ENCODE measurements around the gene PROSER2. TPM values are rescaled to one million over a fixed set of nuclear protein-coding genes. Genes with fewer than 3 reads are reported as not detected.

PROSER2 gene
- total and polyA plus RNA-seq, 9 of the 15 experiments (the other 6 are each of a cell fraction or from before 2014, with no cell fraction given) = 0.62 to 14.8 (median 2.9) TPM

DNA sequence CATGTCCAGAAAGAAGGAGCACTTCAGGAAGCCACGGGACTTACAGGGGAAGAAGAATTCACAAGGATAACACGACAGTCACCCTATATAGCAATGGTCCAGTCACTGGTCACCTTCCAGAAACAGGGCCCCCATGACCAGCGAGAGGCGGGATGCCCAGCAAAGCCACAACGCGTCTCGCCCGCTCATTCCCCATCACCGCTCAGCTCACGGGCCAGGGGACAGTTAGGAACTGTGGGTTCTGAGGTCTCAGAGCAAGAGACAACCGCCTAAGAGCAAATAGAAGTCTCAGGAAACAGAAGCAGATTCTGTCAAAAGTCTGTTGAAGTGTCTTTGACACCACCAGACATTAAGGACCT, 71.9 kb downstream of the PROSER2 start:
- Histone ChIP-seq H2AFZ (ENCODE audit: low read depth, low read length) (0 out of 2 replicates have a peak overlapping the region, but pooled peaks have one; percentile 19), H3K79me2 (ENCODE audit: control insufficient read depth, insufficient read depth, low read length) (peaks cover 87% of the 10 kb centered on the region), H3K27me3 (ENCODE audit: control insufficient read depth in 2 of 2, insufficient read depth in 2 of 2, low read length in 2 of 2) (no peaks in the 10 kb centered on the region), H4K20me1 (replicated peaks; ENCODE audit: control insufficient read depth, insufficient read depth, low read length) (peaks cover 22% of the 10 kb centered on the region), H3K36me3 (ENCODE audit: control insufficient read depth, insufficient read depth, low read length) (peaks cover 26% of the 10 kb centered on the region), H3K9me1 (ENCODE audit: control insufficient read depth, insufficient read depth, low read length) (no peaks in the 10 kb centered on the region), H3K4me1 (replicated peaks in 1 of 2; ENCODE audit: control insufficient read depth in 2 of 2, insufficient read depth in 2 of 2, low read length in 2 of 2) (peaks cover 10 to 36% of the 10 kb centered on the region in 2 experiments), H3K4me3 (peak overlapping the region; percentile 47), H3K9me3 (replicated peaks; ENCODE audit: control insufficient read depth, insufficient read depth, low read depth, low read length) (no peaks in the 10 kb centered on the region), H3K4me2 (ENCODE audit: insufficient read depth, low read length) (peak overlapping the region; percentile 83), H3K27ac (ENCODE audit: extremely low read depth, low read depth, low read length) (peak overlapping the region; percentile 91), H3K9ac (ENCODE audit: insufficient read depth in 1 of 2, low read depth in 2 of 2, low read length in 2 of 2) (peak overlapping the region; percentile 92 to 95)
- CTCF ChIA-PET (ENCODE audit: low intra/inter-chr PET ratio) = no interaction called here
- in situ Hi-C loops (cut with MboI) = no loop called here
- ATAC-seq = peak; percentile 1
- intact Hi-C loops (cut with micrococcal nuclease) = loop anchor here (10.0 kb wide), 2 partner anchors 150 to 280 kb away; partner anchors contain the start of genes UPF2 and USP6NL
- POLR2A ChIA-PET = interaction anchor here (0.6 to 1.5 kb wide), 2 partner anchors 10 to 32 kb away, joined by 3 to 5 read pairs; no protein-coding TSS in a partner anchor
- 63% methylated on average over 8 of the region's 11 CpGs for WGBS (ENCODE audit: insufficient coverage, low coverage, missing lambda C conversion rate)
- TSS peak; percentile 83 for BruUV-seq (replicated peaks)
- no peak for DNase-seq (ENCODE audit: extremely low read depth in 1 of 4, low spot score in 3 of 4)
- FAIRE-seq = no peak
- TF ChIP-seq NFRKB (IDR thresholded peaks at IDR 0.05; ENCODE audit: low read depth) = peak; percentile 42; the same call in 1 of the 2 replicates
- TF ChIP-seq ZC3H8 (IDR thresholded peaks at IDR 0.05) = no peak
- no peak for TF ChIP-seq CBX8 (IDR thresholded peaks at IDR 0.05; ENCODE audit: borderline replicate concordance, extremely low read depth, low read depth, low read length, poor library complexity, severe bottlenecking)
- 0 out of 2 replicates have a peak, but pooled peaks have one; percentile 7 for TF ChIP-seq ZC3H4 (CRISPR knock-in tag; IDR thresholded peaks at IDR 0.05; ENCODE audit: borderline replicate concordance)
- TF ChIP-seq ILK (tag; IDR thresholded peaks at IDR 0.05; ENCODE audit: borderline replicate concordance, low read depth) = no peak
- TF ChIP-seq CHD2 (IDR thresholded peaks at IDR 0.05; ENCODE audit: low read depth, low read length) = no peak
- no peak for TF ChIP-seq PTBP1 (IDR thresholded peaks at IDR 0.05; ENCODE audit: low read depth, low read length)
- 0 out of 2 replicates have a peak, but pooled peaks have one; percentile 9 for TF ChIP-seq NCOA1 (IDR thresholded peaks at IDR 0.05; ENCODE audit: low read depth)
- TF ChIP-seq, protein P1, sequence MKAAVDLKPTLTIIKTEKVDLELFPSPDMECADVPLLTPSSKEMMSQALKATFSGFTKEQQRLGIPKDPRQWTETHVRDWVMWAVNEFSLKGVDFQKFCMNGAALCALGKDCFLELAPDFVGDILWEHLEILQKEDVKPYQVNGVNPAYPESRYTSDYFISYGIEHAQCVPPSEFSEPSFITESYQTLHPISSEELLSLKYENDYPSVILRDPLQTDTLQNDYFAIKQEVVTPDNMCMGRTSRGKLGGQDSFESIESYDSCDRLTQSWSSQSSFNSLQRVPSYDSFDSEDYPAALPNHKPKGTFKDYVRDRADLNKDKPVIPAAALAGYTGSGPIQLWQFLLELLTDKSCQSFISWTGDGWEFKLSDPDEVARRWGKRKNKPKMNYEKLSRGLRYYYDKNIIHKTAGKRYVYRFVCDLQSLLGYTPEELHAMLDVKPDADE (conservative IDR thresholded peaks at IDR 0.05; ENCODE audit: control insufficient read depth, low read depth, low read length) = peak; percentile 34; the same call in 1 of the 2 replicates
- TF ChIP-seq MAFG (tag; conservative IDR thresholded peaks at IDR 0.05) = no peak
- TF ChIP-seq, protein P2, sequence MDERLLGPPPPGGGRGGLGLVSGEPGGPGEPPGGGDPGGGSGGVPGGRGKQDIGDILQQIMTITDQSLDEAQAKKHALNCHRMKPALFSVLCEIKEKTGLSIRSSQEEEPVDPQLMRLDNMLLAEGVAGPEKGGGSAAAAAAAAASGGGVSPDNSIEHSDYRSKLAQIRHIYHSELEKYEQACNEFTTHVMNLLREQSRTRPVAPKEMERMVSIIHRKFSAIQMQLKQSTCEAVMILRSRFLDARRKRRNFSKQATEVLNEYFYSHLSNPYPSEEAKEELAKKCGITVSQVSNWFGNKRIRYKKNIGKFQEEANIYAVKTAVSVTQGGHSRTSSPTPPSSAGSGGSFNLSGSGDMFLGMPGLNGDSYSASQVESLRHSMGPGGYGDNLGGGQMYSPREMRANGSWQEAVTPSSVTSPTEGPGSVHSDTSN (CRISPR knock-in tag; IDR thresholded peaks at IDR 0.05; ENCODE audit: low read depth) = no peak
- TF ChIP-seq, protein P2 (tag; conservative IDR thresholded peaks at IDR 0.05; ENCODE audit: low read depth) = no peak
- no peak for TF ChIP-seq ZSCAN29 (IDR thresholded peaks at IDR 0.05)
- TF ChIP-seq HDAC1 (IDR thresholded peaks at IDR 0.05) = no peak
- no peak for TF ChIP-seq ZNF584 (CRISPR knock-in tag; IDR thresholded peaks at IDR 0.05; ENCODE audit: low read depth)
- TF ChIP-seq CHD1 (IDR thresholded peaks at IDR 0.05; ENCODE audit: low read length) = peak; percentile 39
- TF ChIP-seq GTF2E2 (tag; IDR thresholded peaks at IDR 0.05) = peak; percentile 47; the same call in 1 of the 2 replicates
- TF ChIP-seq, protein P3, sequence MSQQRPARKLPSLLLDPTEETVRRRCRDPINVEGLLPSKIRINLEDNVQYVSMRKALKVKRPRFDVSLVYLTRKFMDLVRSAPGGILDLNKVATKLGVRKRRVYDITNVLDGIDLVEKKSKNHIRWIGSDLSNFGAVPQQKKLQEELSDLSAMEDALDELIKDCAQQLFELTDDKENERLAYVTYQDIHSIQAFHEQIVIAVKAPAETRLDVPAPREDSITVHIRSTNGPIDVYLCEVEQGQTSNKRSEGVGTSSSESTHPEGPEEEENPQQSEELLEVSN (IDR thresholded peaks at IDR 0.05; ENCODE audit: borderline replicate concordance in 1 of 2, extremely low read depth in 1 of 2, insufficient read depth in 1 of 2, insufficient read length in 1 of 2, low read depth in 1 of 2, low read length in 1 of 2, poor library complexity in 1 of 2, severe bottlenecking in 1 of 2) = peak in 1 of 2 experiments; percentile 14
- no peak for TF ChIP-seq MXI1 (IDR thresholded peaks at IDR 0.05; ENCODE audit: low read depth, low read length)
